Measurements from ENCODE around the gene WDFY3.
"Not testable (repeated sequence)": the region's sequence is repeated elsewhere in the genome, so short reads cannot be mapped to it uniquely, and the experiment has no call there.

Gene WDFY3

DNA sequence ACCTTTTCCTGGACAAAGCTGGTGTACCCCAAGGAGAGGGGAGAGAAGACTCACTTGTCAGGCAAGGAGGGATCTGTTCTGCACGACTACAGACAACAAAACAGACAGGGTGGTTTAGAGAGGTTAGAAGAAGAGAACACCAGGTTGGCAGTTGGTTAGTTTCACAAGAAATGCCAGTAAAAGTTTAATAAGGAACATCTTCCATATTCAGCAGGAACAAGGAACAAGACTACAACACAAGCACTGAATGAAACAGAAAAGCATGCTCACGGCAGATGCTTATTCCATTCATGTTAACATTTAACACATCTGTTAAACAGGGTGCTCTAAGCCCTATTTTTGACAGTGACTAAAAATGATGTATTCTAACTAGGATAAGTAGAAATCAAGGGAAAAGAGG, 158.2 kb downstream of the WDFY3 start:
- Histone ChIP-seq H3K36me3 (ENCODE audit: insufficient read depth, low read length) (peaks cover 10% of the 10 kb centered on the region; the same call in 1 of the 2 replicates), H4K20me1 (ENCODE audit: insufficient read depth, low read length, poor library complexity, severe bottlenecking) (no peaks in the 10 kb centered on the region), H3K27me3 (ENCODE audit: insufficient read depth, low read length, poor library complexity, severe bottlenecking) (no peaks in the 10 kb centered on the region), H3F3A (ENCODE audit: low read depth) (no peaks in the 10 kb centered on the region), H2AFZ (ENCODE audit: low read length) (no peak overlapping the region), H3K4me2 (ENCODE audit: low read depth, low read length, poor library complexity, severe bottlenecking) (no peak overlapping the region), H3K4me1 (ENCODE audit: insufficient read depth, low read length, poor library complexity, severe bottlenecking) (no peaks in the 10 kb centered on the region), H3K79me2 (ENCODE audit: insufficient read depth, low read length) (no peaks in the 10 kb centered on the region), H3K4me3 (ENCODE audit: low read length, poor library complexity, severe bottlenecking) (no peak overlapping the region), H3K9me2 (replicated peaks; ENCODE audit: low read depth, low read length) (no peaks in the 10 kb centered on the region), H3K9ac (ENCODE audit: low read depth, low read length, poor library complexity, severe bottlenecking) (no peak overlapping the region), H3K9me3 (ENCODE audit: insufficient read depth, low read depth, low read length) (no peaks in the 10 kb centered on the region)
- TF ChIP-seq, protein P1, sequence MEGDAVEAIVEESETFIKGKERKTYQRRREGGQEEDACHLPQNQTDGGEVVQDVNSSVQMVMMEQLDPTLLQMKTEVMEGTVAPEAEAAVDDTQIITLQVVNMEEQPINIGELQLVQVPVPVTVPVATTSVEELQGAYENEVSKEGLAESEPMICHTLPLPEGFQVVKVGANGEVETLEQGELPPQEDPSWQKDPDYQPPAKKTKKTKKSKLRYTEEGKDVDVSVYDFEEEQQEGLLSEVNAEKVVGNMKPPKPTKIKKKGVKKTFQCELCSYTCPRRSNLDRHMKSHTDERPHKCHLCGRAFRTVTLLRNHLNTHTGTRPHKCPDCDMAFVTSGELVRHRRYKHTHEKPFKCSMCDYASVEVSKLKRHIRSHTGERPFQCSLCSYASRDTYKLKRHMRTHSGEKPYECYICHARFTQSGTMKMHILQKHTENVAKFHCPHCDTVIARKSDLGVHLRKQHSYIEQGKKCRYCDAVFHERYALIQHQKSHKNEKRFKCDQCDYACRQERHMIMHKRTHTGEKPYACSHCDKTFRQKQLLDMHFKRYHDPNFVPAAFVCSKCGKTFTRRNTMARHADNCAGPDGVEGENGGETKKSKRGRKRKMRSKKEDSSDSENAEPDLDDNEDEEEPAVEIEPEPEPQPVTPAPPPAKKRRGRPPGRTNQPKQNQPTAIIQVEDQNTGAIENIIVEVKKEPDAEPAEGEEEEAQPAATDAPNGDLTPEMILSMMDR (conservative IDR thresholded peaks at IDR 0.05; ENCODE audit: low read length), result no peak
- TF ChIP-seq EZH2phosphoT487 (IDR thresholded peaks at IDR 0.05; ENCODE audit: borderline replicate concordance), result no peak

DNA sequence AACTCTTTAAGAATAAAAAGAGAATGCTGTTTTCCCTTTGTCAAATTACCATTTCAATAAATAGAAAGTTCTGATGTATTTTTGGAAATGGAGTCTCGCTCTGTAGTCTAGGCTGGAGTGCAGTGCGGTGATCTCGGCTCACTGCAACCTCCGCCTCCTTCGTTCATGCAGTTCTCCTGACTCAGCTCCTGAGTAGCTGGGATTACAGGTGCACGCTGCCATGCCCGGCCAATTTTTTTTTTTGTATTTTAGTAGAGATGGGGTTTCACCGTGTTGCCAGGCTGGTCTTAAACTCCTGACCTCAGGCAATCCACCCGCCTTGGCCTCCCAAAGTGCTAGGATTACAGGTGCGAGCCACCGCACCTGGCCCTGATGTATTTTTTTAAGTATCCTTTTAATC, 159.9 kb downstream of the WDFY3 start:
- not testable (repeated sequence) for H3K79me2 ChIP-seq (ENCODE audit: insufficient read depth, low read length); H3K27me3 ChIP-seq (ENCODE audit: insufficient read depth, low read length, poor library complexity, severe bottlenecking); H3K9me2 ChIP-seq (replicated peaks; ENCODE audit: low read depth, low read length); H3K4me1 ChIP-seq (ENCODE audit: insufficient read depth, low read length, poor library complexity, severe bottlenecking); H3K4me3 ChIP-seq (ENCODE audit: low read length, poor library complexity, severe bottlenecking); H3K4me2 ChIP-seq (ENCODE audit: low read depth, low read length, poor library complexity, severe bottlenecking); H3K9me3 ChIP-seq (ENCODE audit: insufficient read depth, low read depth, low read length); H3F3A ChIP-seq (ENCODE audit: low read depth); H2AFZ ChIP-seq (ENCODE audit: low read length); H4K20me1 ChIP-seq (ENCODE audit: insufficient read depth, low read length, poor library complexity, severe bottlenecking); H3K36me3 ChIP-seq (ENCODE audit: insufficient read depth, low read length); H3K9ac ChIP-seq (ENCODE audit: low read depth, low read length, poor library complexity, severe bottlenecking)

GRCh38 chr4:84804136-84804535, 162.4 kb downstream of the WDFY3 start:
- H3K4me2 ChIP-seq (ENCODE audit: low read depth, low read length, poor library complexity, severe bottlenecking), result no peak overlapping the region

GRCh38 chr4:84803720-84804119, 162.8 kb downstream of the WDFY3 start:
- TF ChIP-seq, protein P1 (conservative IDR thresholded peaks at IDR 0.05; ENCODE audit: low read length), result no peak
- TF ChIP-seq EZH2phosphoT487 (IDR thresholded peaks at IDR 0.05; ENCODE audit: borderline replicate concordance), result no peak
- Histone ChIP-seq H3F3A (ENCODE audit: low read depth) (no peaks in the 10 kb centered on the region), H3K4me2 (ENCODE audit: low read depth, low read length, poor library complexity, severe bottlenecking) (no peak overlapping the region), H3K9me3 (ENCODE audit: insufficient read depth, low read depth, low read length) (no peaks in the 10 kb centered on the region), H3K27me3 (ENCODE audit: insufficient read depth, low read length, poor library complexity, severe bottlenecking) (no peaks in the 10 kb centered on the region), H3K4me3 (ENCODE audit: low read length, poor library complexity, severe bottlenecking) (no peak overlapping the region), H3K9ac (ENCODE audit: low read depth, low read length, poor library complexity, severe bottlenecking) (no peak overlapping the region), H3K4me1 (ENCODE audit: insufficient read depth, low read length, poor library complexity, severe bottlenecking) (peaks cover 6% of the 10 kb centered on the region), H4K20me1 (ENCODE audit: insufficient read depth, low read length, poor library complexity, severe bottlenecking) (no peaks in the 10 kb centered on the region), H2AFZ (ENCODE audit: low read length) (no peak overlapping the region), H3K79me2 (ENCODE audit: insufficient read depth, low read length) (no peaks in the 10 kb centered on the region), H3K36me3 (ENCODE audit: insufficient read depth, low read length) (no peaks in the 10 kb centered on the region), H3K9me2 (replicated peaks; ENCODE audit: low read depth, low read length) (no peaks in the 10 kb centered on the region)

More at GRCh38 chr4:84804136-84804535, 162.4 kb downstream of the WDFY3 start:
- Histone ChIP-seq H3K79me2 (ENCODE audit: insufficient read depth, low read length) (no peaks in the 10 kb centered on the region), H4K20me1 (ENCODE audit: insufficient read depth, low read length, poor library complexity, severe bottlenecking) (no peaks in the 10 kb centered on the region), H3F3A (ENCODE audit: low read depth) (no peaks in the 10 kb centered on the region), H3K9me2 (replicated peaks; ENCODE audit: low read depth, low read length) (no peaks in the 10 kb centered on the region), H2AFZ (ENCODE audit: low read length) (no peak overlapping the region), H3K4me3 (ENCODE audit: low read length, poor library complexity, severe bottlenecking) (no peak overlapping the region), H3K27me3 (ENCODE audit: insufficient read depth, low read length, poor library complexity, severe bottlenecking) (no peaks in the 10 kb centered on the region), H3K36me3 (ENCODE audit: insufficient read depth, low read length) (peaks cover under 1% of the 10 kb centered on the region; the same call in 1 of the 2 replicates), H3K9ac (ENCODE audit: low read depth, low read length, poor library complexity, severe bottlenecking) (no peak overlapping the region), H3K9me3 (ENCODE audit: insufficient read depth, low read depth, low read length) (no peaks in the 10 kb centered on the region), H3K4me1 (ENCODE audit: insufficient read depth, low read length, poor library complexity, severe bottlenecking) (peaks cover 6% of the 10 kb centered on the region)
- no peak for TF ChIP-seq EZH2phosphoT487 (IDR thresholded peaks at IDR 0.05; ENCODE audit: borderline replicate concordance)
- TF ChIP-seq, protein P1 (conservative IDR thresholded peaks at IDR 0.05; ENCODE audit: low read length), result no peak
